Liver (tissue), 6 donors: ENCODE data around the gene ISG15. TPM values are rescaled to one million over a fixed set of nuclear protein-coding genes. Genes with fewer than 3 reads are reported as not detected.

Experiments
- CTCF ChIP-seq: fragments of 150-350 bp; IDR thresholded peaks from 2 replicates; pipeline ENCODE4 v1.5.1; 2017; ENCODE audit warnings: improper control_type of control experiment, low read depth, low read length; ENCODE audit not compliant: missing input control
- FOXA1 ChIP-seq: IDR thresholded peaks from 2 replicates; pipeline ENCODE4 v1.6.1; 2016; ENCODE audit warnings: antibody characterized with exemption
- HNF4G ChIP-seq: IDR thresholded peaks from 2 replicates; pipeline ENCODE4 v1.6.1; 2016; ENCODE audit warnings: antibody characterized with exemption
- YY1 ChIP-seq: IDR thresholded peaks from 2 replicates; pipeline ENCODE4 v1.6.1; 2016; ENCODE audit warnings: antibody characterized with exemption, mild to moderate bottlenecking
- polyA plus RNA-seq, 2 donors: library from polyadenylated mRNA; stranded (reverse) in 1 of 2; unstranded in 1 of 2; fragments of 200-250 nt in 1 of 2; fragments of >200 nt in 1 of 2; fragmentation: Nextera tagmentation in 1 of 2; extraction: Ambion mirVana in 1 of 2; gene quantifications; one replicate each; pipeline versions ENCODE4 v1.2.1 to v1.2.3, GENCODE V29; 2013 to 2015
- small RNA-seq: library from RNA; depleted of rRNA; stranded (forward); fragments of <200 nt; gene quantifications from one replicate; pipeline ENCODE3, GENCODE V24; 2014
- total RNA-seq, 2 donors: library from RNA; depleted of rRNA; stranded (reverse); fragments of >200 nt; gene quantifications; one replicate each; pipeline ENCODE4 v1.2.3, GENCODE V29; 2014
- donor health status: healthy.
- donor health status: healthy.
- donor health status: healthy.

Gene ISG15
- total and polyA plus RNA-seq, 4 donors, result 9.3 to 89.4 (median 56.5) TPM

GRCh38 chr1:1063261-1063944 is 50.1 kb downstream of the ISG15 start (continued):
- TF ChIP-seq CTCF (no peak), HNF4G (no peak), FOXA1 (no peak), YY1 (no peak)

Small RNA genes within 50 kb of the gene (small RNA-seq; reads per million reads assigned to genes)
- gene AL645608.3, result not detected

Other genes with a start within 250 kb of the ISG15 start
- gene SAMD11, start 89.6 kb upstream of the ISG15 start, total RNA-seq, result 1 to 10 TPM; 1.2 to 1.3 TPM
- 1 to 10 TPM in 1 of 2 donors, under 1 TPM in 1; 0.51 to 4.1 TPM for gene SAMD11, start 89.6 kb upstream of the ISG15 start, polyA plus RNA-seq
- gene NOC2L, start 54.2 kb upstream of the ISG15 start, total RNA-seq, result 10 to 100 TPM; 28.7 to 34.5 TPM
- 10 to 100 TPM; 17.1 to 31.3 TPM for gene NOC2L, start 54.2 kb upstream of the ISG15 start, polyA plus RNA-seq
- 1 to 10 TPM in 1 of 2 donors, under 1 TPM in 1; 0.98 to 5.4 TPM for gene KLHL17, start 52.9 kb upstream of the ISG15 start, total RNA-seq
- 1 to 10 TPM; 1.2 to 3.0 TPM for gene KLHL17, start 52.9 kb upstream of the ISG15 start, polyA plus RNA-seq
- gene PLEKHN1, start 47.0 kb upstream of the ISG15 start, total RNA-seq, result under 1 TPM in 1 of 2 donors, not detected in 1; 0.17 TPM
- under 1 TPM in 1 of 2 donors, not detected in 1; 0.18 TPM for gene PLEKHN1, start 47.0 kb upstream of the ISG15 start, polyA plus RNA-seq
- gene PERM1, start 31.4 kb upstream of the ISG15 start, total RNA-seq, result under 1 TPM in 1 of 2 donors, not detected in 1; under 0.01 TPM
- gene PERM1, start 31.4 kb upstream of the ISG15 start, polyA plus RNA-seq, result under 1 TPM in 1 of 2 donors, not detected in 1; 0.06 TPM
- gene HES4, start 13.4 kb upstream of the ISG15 start, total RNA-seq, result 1 to 10 TPM in 1 of 2 donors, under 1 TPM in 1; 0.93 to 1.7 TPM
- 1 to 10 TPM; 1.7 to 1.9 TPM for gene HES4, start 13.4 kb upstream of the ISG15 start, polyA plus RNA-seq
- 10 to 100 TPM; 15.7 to 22.4 TPM for gene AGRN, start 6.6 kb downstream of the ISG15 start, total RNA-seq
- gene AGRN, start 6.6 kb downstream of the ISG15 start, polyA plus RNA-seq, result 10 to 100 TPM in 1 of 2 donors, 1 to 10 TPM in 1; 1.8 to 18.1 TPM
- under 1 TPM in 1 of 2 donors, not detected in 1; 0.14 TPM for gene RNF223, start 60.8 kb downstream of the ISG15 start, total RNA-seq
- not detected for gene RNF223, start 60.8 kb downstream of the ISG15 start, polyA plus RNA-seq
- 1 to 10 TPM; 3.9 to 7.0 TPM for gene C1orf159, start 102.6 kb downstream of the ISG15 start, total RNA-seq
- gene C1orf159, start 102.6 kb downstream of the ISG15 start, polyA plus RNA-seq, result 1 to 10 TPM; 4.5 to 4.8 TPM
- not detected for gene TTLL10, start 160.4 kb downstream of the ISG15 start, total RNA-seq
- not detected for gene TTLL10, start 160.4 kb downstream of the ISG15 start, polyA plus RNA-seq
- gene TNFRSF18, start 193.1 kb downstream of the ISG15 start, total RNA-seq, result under 1 TPM in 1 of 2 donors, not detected in 1; 0.19 TPM
- gene TNFRSF18, start 193.1 kb downstream of the ISG15 start, polyA plus RNA-seq, result under 1 TPM; 0.17 to 0.24 TPM
- under 1 TPM in 1 of 2 donors, not detected in 1; 0.08 TPM for gene TNFRSF4, start 200.7 kb downstream of the ISG15 start, total RNA-seq
- under 1 TPM; 0.15 to 0.35 TPM for gene TNFRSF4, start 200.7 kb downstream of the ISG15 start, polyA plus RNA-seq
- 10 to 100 TPM; 48.7 to 92.5 TPM for gene SDF4, start 218.5 kb downstream of the ISG15 start, total RNA-seq
- 100 to 1,000 TPM in 1 of 2 donors, 10 to 100 TPM in 1; 59.3 to 180 TPM for gene SDF4, start 218.5 kb downstream of the ISG15 start, polyA plus RNA-seq
- gene B3GALT6, start 218.7 kb downstream of the ISG15 start, total RNA-seq, result 1 to 10 TPM; 8.9 to 9.0 TPM
- gene B3GALT6, start 218.7 kb downstream of the ISG15 start, polyA plus RNA-seq, result 1 to 10 TPM; 1.2 to 7.7 TPM
- gene C1QTNF12, start 233.2 kb downstream of the ISG15 start, total RNA-seq, result not detected
- gene C1QTNF12, start 233.2 kb downstream of the ISG15 start, polyA plus RNA-seq, result under 1 TPM; 0.39 to 0.40 TPM